Loucy (cell line): Measurements from ENCODE around the gene CACHD1.
A peak's percentile ranks its signal among the peaks of the same experiment; 100 is the strongest.

Source experiments
- H2AFZ ChIP-seq: fragments of 200-600 bp; sonication (generic); 2 replicates; pipeline ENCODE4 v1.6.0; 2016; ENCODE audit warnings: antibody characterized with exemption, mild to moderate bottlenecking, low read length, moderate library complexity
- H3F3A ChIP-seq: fragments of 200-600 bp; 2 replicates; pipeline ENCODE4 v1.6.0; 2016; ENCODE audit warnings: antibody characterized with exemption, low read depth, mild to moderate bottlenecking
- H3K27me3 ChIP-seq: fragments of 200-600 bp; sonication (generic); 2 replicates; pipeline ENCODE4 v1.6.1; 2014; ENCODE audit warnings: low read length, mild to moderate bottlenecking; ENCODE audit not compliant: insufficient read depth, poor library complexity, severe bottlenecking
- H3K36me3 ChIP-seq: fragments of 200-600 bp; sonication (generic); 2 replicates; pipeline ENCODE4 v1.6.1; 2016; ENCODE audit warnings: low read length; ENCODE audit not compliant: insufficient read depth
- H3K4me1 ChIP-seq: fragments of 200-600 bp; sonication (generic); 2 replicates; pipeline ENCODE4 v1.5.1; 2014; ENCODE audit warnings: low read length, mild to moderate bottlenecking; ENCODE audit not compliant: insufficient read depth, poor library complexity, severe bottlenecking
- H3K4me2 ChIP-seq: fragments of 200-600 bp; sonication (generic); 2 replicates; pipeline ENCODE4 v1.6.0; 2014; ENCODE audit warnings: antibody characterized with exemption, low read length, low read depth, mild to moderate bottlenecking; ENCODE audit not compliant: poor library complexity, severe bottlenecking
- H3K4me3 ChIP-seq: fragments of 200-600 bp; sonication (generic); 2 replicates; pipeline ENCODE4 v1.5.1; 2014; ENCODE audit warnings: low read length, mild to moderate bottlenecking, mixed read lengths; ENCODE audit not compliant: poor library complexity, severe bottlenecking
- H3K79me2 ChIP-seq: fragments of 200-600 bp; sonication (generic); 2 replicates; pipeline ENCODE4 v1.6.1; 2014; ENCODE audit warnings: low read length; ENCODE audit not compliant: insufficient read depth
- H3K9ac ChIP-seq: fragments of 200-600 bp; sonication (generic); 2 replicates; pipeline ENCODE4 v1.6.0; 2014; ENCODE audit warnings: mild to moderate bottlenecking, low read depth, low read length, moderate library complexity; ENCODE audit not compliant: poor library complexity, severe bottlenecking
- H3K9me2 ChIP-seq: fragments of 200-600 bp; sonication (generic); replicated peaks from 2 replicates; pipeline ENCODE4 v1.6.1; 2016; ENCODE audit warnings: low read depth, low read length, mixed read lengths
- H3K9me3 ChIP-seq: fragments of 200-600 bp; sonication (generic); 2 replicates; pipeline ENCODE4 v1.6.1; 2014; ENCODE audit warnings: mild to moderate bottlenecking, antibody characterized with exemption, low read length, low read depth; ENCODE audit not compliant: insufficient read depth
- H4K20me1 ChIP-seq: fragments of 200-600 bp; sonication (generic); 2 replicates; pipeline ENCODE4 v1.6.0; 2014; ENCODE audit warnings: antibody characterized with exemption, low read length, mild to moderate bottlenecking; ENCODE audit not compliant: insufficient read depth, poor library complexity, severe bottlenecking
- EZH2phosphoT487 ChIP-seq: fragments of 200-600 bp; IDR thresholded peaks from 2 replicates; pipeline ENCODE4 v1.6.1; 2018; ENCODE audit warnings: antibody characterized with exemption, mild to moderate bottlenecking, moderate library complexity, borderline replicate concordance
- TF ChIP-seq, protein P1 (sequence below): fragments of 200-600 bp; sonication (generic); conservative IDR thresholded peaks from 2 replicates; pipeline ENCODE4 v1.5.1; 2014; ENCODE audit warnings: mild to moderate bottlenecking, antibody characterized with exemption, low read length

CACHD1 gene

DNA sequence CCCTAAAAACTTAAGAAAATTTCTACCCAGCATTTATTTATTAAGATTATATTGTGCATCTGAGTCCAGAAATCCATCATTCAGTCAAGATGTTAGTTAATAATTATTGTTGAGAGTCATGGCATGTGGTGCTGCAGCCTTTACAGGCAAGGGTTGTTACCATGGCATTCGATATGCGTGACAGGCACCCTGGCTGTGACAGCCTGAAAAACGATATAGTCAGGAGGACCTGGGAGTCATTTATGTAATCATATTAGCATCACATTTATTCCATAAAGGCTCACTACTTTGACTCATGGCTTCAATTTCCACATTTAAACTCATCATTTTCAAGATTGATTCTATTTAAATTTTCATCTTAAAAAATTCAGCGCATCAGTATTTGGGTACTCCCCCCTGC is 68.0 kb downstream of the CACHD1 start:
- peaks cover 69% of the 10 kb centered on the region for H3K79me2 ChIP-seq
- H4K20me1 ChIP-seq = no peaks in the 10 kb centered on the region
- no peaks in the 10 kb centered on the region for H3F3A ChIP-seq
- peak overlapping the region; percentile 60 for H3K4me2 ChIP-seq
- H3K9me2 ChIP-seq = no peaks in the 10 kb centered on the region
- no peaks in the 10 kb centered on the region for H3K9me3 ChIP-seq
- H3K27me3 ChIP-seq = no peaks in the 10 kb centered on the region
- peak overlapping the region; percentile 15 for H3K4me3 ChIP-seq
- H2AFZ ChIP-seq = no peak overlapping the region
- H3K9ac ChIP-seq = no peak overlapping the region
- no peaks in the 10 kb centered on the region for H3K36me3 ChIP-seq
- TF ChIP-seq EZH2phosphoT487 = no peak
- TF ChIP-seq, protein P1, sequence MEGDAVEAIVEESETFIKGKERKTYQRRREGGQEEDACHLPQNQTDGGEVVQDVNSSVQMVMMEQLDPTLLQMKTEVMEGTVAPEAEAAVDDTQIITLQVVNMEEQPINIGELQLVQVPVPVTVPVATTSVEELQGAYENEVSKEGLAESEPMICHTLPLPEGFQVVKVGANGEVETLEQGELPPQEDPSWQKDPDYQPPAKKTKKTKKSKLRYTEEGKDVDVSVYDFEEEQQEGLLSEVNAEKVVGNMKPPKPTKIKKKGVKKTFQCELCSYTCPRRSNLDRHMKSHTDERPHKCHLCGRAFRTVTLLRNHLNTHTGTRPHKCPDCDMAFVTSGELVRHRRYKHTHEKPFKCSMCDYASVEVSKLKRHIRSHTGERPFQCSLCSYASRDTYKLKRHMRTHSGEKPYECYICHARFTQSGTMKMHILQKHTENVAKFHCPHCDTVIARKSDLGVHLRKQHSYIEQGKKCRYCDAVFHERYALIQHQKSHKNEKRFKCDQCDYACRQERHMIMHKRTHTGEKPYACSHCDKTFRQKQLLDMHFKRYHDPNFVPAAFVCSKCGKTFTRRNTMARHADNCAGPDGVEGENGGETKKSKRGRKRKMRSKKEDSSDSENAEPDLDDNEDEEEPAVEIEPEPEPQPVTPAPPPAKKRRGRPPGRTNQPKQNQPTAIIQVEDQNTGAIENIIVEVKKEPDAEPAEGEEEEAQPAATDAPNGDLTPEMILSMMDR = no peak
- peaks cover 47% of the 10 kb centered on the region for H3K4me1 ChIP-seq

DNA sequence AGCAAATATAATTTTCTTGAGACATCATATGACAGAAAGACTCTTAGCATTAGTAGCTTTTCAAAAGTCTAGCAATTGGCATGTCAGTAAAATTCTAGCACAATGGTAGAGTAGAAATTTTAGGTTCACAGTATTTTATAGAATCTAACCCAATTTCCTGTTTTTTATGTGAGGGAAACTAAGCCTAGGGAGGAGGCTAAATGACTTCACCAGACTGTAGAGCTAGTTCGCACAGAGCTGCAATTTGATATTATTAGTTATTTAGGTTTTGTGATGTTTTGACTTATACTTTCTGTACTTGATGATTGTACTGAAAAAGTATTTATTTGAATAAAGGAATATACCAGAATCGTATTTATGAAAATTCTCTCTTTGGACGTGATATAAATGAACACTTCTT is 68.5 kb downstream of the CACHD1 start:
- TF ChIP-seq EZH2phosphoT487 = no peak
- TF ChIP-seq, protein P1 = no peak
- Histone ChIP-seq H3K9ac (no peak overlapping the region), H3F3A (no peaks in the 10 kb centered on the region), H3K9me2 (no peaks in the 10 kb centered on the region), H3K27me3 (no peaks in the 10 kb centered on the region), H3K79me2 (peaks cover 66% of the 10 kb centered on the region), H3K36me3 (no peaks in the 10 kb centered on the region), H3K9me3 (no peaks in the 10 kb centered on the region), H3K4me1 (peaks cover 47% of the 10 kb centered on the region), H3K4me2 (peak overlapping the region; percentile 60), H2AFZ (no peak overlapping the region), H4K20me1 (no peaks in the 10 kb centered on the region), H3K4me3 (peak overlapping the region; percentile 44)

DNA sequence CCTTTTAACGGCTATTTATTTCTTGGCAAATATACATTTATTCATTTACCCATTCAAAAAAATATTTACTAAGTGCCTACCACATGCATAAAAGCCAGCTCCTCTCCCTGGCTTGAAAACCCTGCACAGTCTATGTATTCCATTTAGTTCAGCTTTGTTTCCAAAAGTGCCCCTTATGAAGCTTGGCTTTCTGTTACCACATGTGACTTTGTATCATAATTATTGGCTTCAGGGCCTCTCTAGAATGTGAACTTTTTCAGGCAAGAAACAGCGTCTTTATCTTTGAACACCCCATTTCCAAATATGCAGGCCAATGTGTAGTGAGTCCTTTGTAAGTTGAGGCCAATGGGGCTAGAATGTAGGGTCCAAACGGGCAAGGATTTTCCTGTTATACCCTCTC is 69.4 kb downstream of the CACHD1 start:
- H3K27me3 ChIP-seq = no peaks in the 10 kb centered on the region
- no peaks in the 10 kb centered on the region for H3K9me2 ChIP-seq
- peak overlapping the region; percentile 20 for H3K9ac ChIP-seq
- H3K79me2 ChIP-seq = peaks cover 71% of the 10 kb centered on the region
- peak overlapping the region; percentile 60 for H3K4me2 ChIP-seq
- no peaks in the 10 kb centered on the region for H3K36me3 ChIP-seq
- no peaks in the 10 kb centered on the region for H3F3A ChIP-seq
- H3K4me1 ChIP-seq = peaks cover 52% of the 10 kb centered on the region
- no peak overlapping the region for H3K4me3 ChIP-seq
- H4K20me1 ChIP-seq = no peaks in the 10 kb centered on the region
- no peak for TF ChIP-seq EZH2phosphoT487
- TF ChIP-seq, protein P1 = no peak
- H2AFZ ChIP-seq = no peak overlapping the region
- no peaks in the 10 kb centered on the region for H3K9me3 ChIP-seq
